Measurements from ENCODE around the gene SECTM1.

Gene SECTM1

DNA sequence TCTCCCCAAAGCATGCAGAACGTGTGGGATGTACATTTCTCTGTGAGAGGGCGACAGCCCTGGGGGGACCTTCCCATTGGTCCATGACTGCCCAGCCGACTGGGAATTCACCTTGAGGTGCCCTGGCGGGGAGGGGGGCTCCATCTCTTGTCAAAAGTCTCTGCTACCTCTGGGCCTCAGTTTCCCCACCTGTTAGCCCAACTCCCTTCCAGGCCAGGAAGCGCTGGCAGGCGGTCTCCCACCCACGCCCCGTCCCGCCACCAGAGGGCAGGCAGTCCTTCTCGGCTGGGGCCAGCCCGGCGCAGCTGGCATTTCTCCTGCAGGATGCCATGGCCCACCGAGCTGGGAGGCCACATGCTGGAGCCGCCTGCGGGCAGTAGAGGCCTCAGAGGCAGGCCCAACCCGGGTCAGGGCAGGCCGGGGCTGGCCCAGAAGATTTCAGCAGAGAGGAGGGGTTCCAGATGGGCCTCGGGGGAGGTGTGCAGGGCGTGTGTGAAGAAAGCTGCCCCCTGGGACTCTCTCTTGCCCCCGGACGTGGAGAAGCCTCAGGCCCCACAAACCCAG is 32.8 kb downstream of the SECTM1 start:
- Histone ChIP-seq H3K27me3 (ENCODE audit: insufficient read depth, low read depth) (no peaks in the 10 kb centered on the region), H4K20me1 (ENCODE audit: insufficient read depth) (no peaks in the 10 kb centered on the region), H3K9ac (no peak overlapping the region), H3K79me2 (ENCODE audit: insufficient read depth, low read depth) (no peaks in the 10 kb centered on the region), H2AFZ (ENCODE audit: low read depth) (peak overlapping the region; percentile 44; the same call in 1 of the 2 replicates), H3K4me2 (no peak overlapping the region), H3K36me3 (ENCODE audit: insufficient read depth) (no peaks in the 10 kb centered on the region), H3K27ac (no peak overlapping the region), H3K4me1 (ENCODE audit: low read depth, poor library complexity, severe bottlenecking) (peaks cover 40% of the 10 kb centered on the region), H3K4me3 (IDR thresholded peaks at IDR 0.05; ENCODE audit: insufficient read depth, low read depth, low read length) (no peak overlapping the region)
- TF ChIP-seq, protein P1, sequence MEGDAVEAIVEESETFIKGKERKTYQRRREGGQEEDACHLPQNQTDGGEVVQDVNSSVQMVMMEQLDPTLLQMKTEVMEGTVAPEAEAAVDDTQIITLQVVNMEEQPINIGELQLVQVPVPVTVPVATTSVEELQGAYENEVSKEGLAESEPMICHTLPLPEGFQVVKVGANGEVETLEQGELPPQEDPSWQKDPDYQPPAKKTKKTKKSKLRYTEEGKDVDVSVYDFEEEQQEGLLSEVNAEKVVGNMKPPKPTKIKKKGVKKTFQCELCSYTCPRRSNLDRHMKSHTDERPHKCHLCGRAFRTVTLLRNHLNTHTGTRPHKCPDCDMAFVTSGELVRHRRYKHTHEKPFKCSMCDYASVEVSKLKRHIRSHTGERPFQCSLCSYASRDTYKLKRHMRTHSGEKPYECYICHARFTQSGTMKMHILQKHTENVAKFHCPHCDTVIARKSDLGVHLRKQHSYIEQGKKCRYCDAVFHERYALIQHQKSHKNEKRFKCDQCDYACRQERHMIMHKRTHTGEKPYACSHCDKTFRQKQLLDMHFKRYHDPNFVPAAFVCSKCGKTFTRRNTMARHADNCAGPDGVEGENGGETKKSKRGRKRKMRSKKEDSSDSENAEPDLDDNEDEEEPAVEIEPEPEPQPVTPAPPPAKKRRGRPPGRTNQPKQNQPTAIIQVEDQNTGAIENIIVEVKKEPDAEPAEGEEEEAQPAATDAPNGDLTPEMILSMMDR (conservative IDR thresholded peaks at IDR 0.05; ENCODE audit: low read depth, low read length): peak; percentile 76

DNA sequence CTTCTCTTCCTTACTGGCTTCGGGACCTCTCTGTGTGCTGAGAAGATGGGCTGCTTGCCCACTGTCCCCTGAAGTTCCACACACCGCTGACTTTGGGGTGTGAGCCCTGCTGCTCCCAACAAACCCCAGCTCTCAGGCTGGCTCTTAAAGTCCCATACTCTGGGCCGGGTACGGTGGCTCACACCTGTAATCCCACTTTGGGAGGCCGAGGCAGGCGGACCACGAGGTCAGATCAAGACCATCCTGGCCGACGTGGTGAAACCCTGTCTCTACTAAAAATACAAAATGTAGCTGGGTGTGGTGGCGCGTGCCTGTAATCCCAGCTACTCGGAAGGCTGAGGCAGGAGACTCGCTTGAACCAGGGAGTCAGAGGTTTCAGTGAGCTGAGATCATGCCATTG is 33.3 kb downstream of the SECTM1 start:
- Histone ChIP-seq H3K4me3 (IDR thresholded peaks at IDR 0.05; ENCODE audit: insufficient read depth, low read depth, low read length) (no peak overlapping the region), H3K9ac (no peak overlapping the region), H2AFZ (ENCODE audit: low read depth) (no peak overlapping the region), H3K27me3 (ENCODE audit: insufficient read depth, low read depth) (no peaks in the 10 kb centered on the region), H3K79me2 (ENCODE audit: insufficient read depth, low read depth) (no peaks in the 10 kb centered on the region), H3K27ac (no peak overlapping the region), H4K20me1 (ENCODE audit: insufficient read depth) (no peaks in the 10 kb centered on the region), H3K4me2 (no peak overlapping the region), H3K36me3 (ENCODE audit: insufficient read depth) (no peaks in the 10 kb centered on the region), H3K4me1 (ENCODE audit: low read depth, poor library complexity, severe bottlenecking) (peaks cover 45% of the 10 kb centered on the region)
- TF ChIP-seq, protein P1 (conservative IDR thresholded peaks at IDR 0.05; ENCODE audit: low read depth, low read length): no peak

DNA sequence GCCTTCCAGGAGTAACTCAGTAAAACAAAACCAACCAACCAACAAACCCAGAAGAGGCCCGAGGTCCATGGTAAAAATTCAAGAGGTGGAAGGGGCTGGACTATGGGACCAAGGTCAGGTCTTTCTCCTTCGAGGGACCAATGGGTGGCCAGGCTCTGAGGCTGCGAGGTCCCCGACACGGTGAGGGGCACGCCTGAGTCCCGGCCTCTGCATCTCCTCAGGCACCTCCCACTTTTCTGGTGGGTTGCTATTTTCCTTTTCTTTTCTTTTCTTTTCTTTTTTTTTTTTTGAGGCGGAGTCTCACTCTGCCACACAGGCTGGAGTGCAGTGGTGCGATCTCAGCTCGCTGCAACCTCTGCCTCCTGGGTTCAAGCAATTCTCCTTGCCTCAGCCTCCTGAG is 34.1 kb downstream of the SECTM1 start:
- TF ChIP-seq, protein P1 (conservative IDR thresholded peaks at IDR 0.05; ENCODE audit: low read depth, low read length): no peak
- Histone ChIP-seq H2AFZ (ENCODE audit: low read depth) (no peak overlapping the region), H3K4me3 (IDR thresholded peaks at IDR 0.05; ENCODE audit: insufficient read depth, low read depth, low read length) (no peak overlapping the region), H3K27ac (no peak overlapping the region), H3K9ac (no peak overlapping the region), H3K27me3 (ENCODE audit: insufficient read depth, low read depth) (no peaks in the 10 kb centered on the region), H3K4me2 (no peak overlapping the region), H3K79me2 (ENCODE audit: insufficient read depth, low read depth) (no peaks in the 10 kb centered on the region), H4K20me1 (ENCODE audit: insufficient read depth) (no peaks in the 10 kb centered on the region), H3K36me3 (ENCODE audit: insufficient read depth) (no peaks in the 10 kb centered on the region), H3K4me1 (ENCODE audit: low read depth, poor library complexity, severe bottlenecking) (peaks cover 45% of the 10 kb centered on the region)

DNA sequence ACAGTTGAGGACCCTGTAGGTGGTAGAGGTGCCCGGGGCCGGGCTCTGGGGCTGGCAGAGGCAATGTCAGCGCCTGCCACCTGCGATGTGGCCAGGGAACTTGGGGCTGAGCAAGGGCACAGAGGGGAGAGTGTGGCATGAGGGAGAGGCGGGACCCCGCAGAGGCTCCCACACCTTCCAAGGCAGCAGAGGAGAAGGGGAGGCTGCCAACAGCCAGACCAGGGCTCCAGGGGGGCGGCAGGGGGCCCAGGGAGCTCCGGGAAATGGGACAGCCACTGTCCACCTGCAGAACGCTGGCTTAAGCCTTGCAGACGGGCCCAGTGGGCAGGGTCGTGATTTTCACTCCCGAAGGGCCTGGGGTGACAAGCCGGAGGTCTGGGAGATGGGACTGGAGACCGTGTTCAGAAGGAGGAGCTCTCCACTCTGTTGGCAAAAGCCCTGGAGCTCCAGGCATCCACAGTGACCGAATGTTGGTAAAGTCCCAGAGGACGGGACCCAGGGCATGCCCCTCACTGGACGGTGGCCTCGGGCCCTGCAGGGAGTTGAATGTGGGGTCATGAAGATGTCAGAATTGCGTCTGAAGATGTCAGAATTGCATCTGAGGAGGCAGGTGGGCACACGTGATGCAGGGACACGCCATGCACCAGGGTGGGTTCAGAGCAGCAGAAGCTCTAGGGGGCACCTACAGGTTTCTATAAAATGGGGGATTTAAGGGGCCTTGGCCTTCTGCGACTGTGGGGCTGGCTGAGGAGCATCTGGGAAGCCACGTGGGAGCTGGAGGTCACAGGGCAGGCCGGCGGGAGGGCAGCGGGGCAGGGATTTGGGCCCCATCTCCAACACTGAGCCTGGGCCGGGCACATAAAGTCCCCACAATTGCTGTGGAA is 34.8 kb downstream of the SECTM1 start:
- Histone ChIP-seq H3K9ac (peak overlapping the region; percentile 71), H3K4me3 (IDR thresholded peaks at IDR 0.05; ENCODE audit: insufficient read depth, low read depth, low read length) (no peak overlapping the region), H3K36me3 (ENCODE audit: insufficient read depth) (no peaks in the 10 kb centered on the region), H3K79me2 (ENCODE audit: insufficient read depth, low read depth) (no peaks in the 10 kb centered on the region), H3K27me3 (ENCODE audit: insufficient read depth, low read depth) (no peaks in the 10 kb centered on the region), H3K4me2 (peak overlapping the region; percentile 82; the same call in 1 of the 2 replicates), H2AFZ (ENCODE audit: low read depth) (peak overlapping the region; percentile 85; the same call in 1 of the 2 replicates), H3K27ac (peak overlapping the region; percentile 77), H4K20me1 (ENCODE audit: insufficient read depth) (no peaks in the 10 kb centered on the region), H3K4me1 (ENCODE audit: low read depth, poor library complexity, severe bottlenecking) (peaks cover 51% of the 10 kb centered on the region)
- TF ChIP-seq, protein P1 (conservative IDR thresholded peaks at IDR 0.05; ENCODE audit: low read depth, low read length): no peak

Data from KMS-11 (cell line).